Sigmoid colon (tissue), 4 donors: ENCODE results near the gene NRSN2.

Experiments
- CTCF ChIP-seq, 4 experiments: fragments of 450-650 bp in 3 of 4; fragments of 200-600 bp in 1 of 4; IDR thresholded peaks; one replicate each; pipeline ENCODE4 v1.5.1; 2016 to 2019; ENCODE audit warnings: antibody characterized with exemption in 4 of 4, mild to moderate bottlenecking in 3 of 4, moderate library complexity in 2 of 4
- POLR2A ChIP-seq, 2 donors: fragments of 450-650 bp; IDR thresholded peaks; one replicate each; pipeline ENCODE4 v1.6.1; 2016; ENCODE audit warnings: antibody characterized with exemption in 2 of 2, mild to moderate bottlenecking in 2 of 2, moderate library complexity in 2 of 2
- POLR2AphosphoS5 ChIP-seq, 4 donors: sonication (generic); formaldehyde crosslinking; IDR thresholded peaks; one replicate each; pipeline ENCODE4 v1.6.1; 2017; ENCODE audit warnings: antibody characterized with exemption in 4 of 4

GRCh38 chr20:341682-342081 is 5.2 kb upstream of the NRSN2 start:
- no peak for TF ChIP-seq CTCF (IDR thresholded peaks at IDR 0.05)
- TF ChIP-seq POLR2A (IDR thresholded peaks at IDR 0.05): no peak
- no peak for TF ChIP-seq POLR2AphosphoS5 (IDR thresholded peaks at IDR 0.05)
